GM12891 (cell line): ENCODE measurements around the gene PITRM1.

Experiments
- DNase-seq: peaks from one replicate; pipeline ENCODE4 v3.0.0; 2011; ENCODE audit warnings: low spot score; ENCODE audit not compliant: insufficient read length
- FAIRE-seq: peaks from 2 replicates; lab custom pipeline; 2011; peaks lifted over from hg19 to GRCh38; lab: Jason Lieb, UNC
- PAX5 ChIP-seq: IDR thresholded peaks from 2 replicates; pipeline ENCODE4 v1.6.1; 2011; ENCODE audit warnings: low read length, moderate library complexity, mild to moderate bottlenecking; ENCODE audit not compliant: insufficient read depth, severe bottlenecking
- POLR2A ChIP-seq: IDR thresholded peaks from 2 replicates; pipeline ENCODE4 v1.6.1; 2011; ENCODE audit warnings: low read depth, low read length, control low read depth
- POLR2AphosphoS5 ChIP-seq: IDR thresholded peaks from 2 replicates; pipeline ENCODE4 v1.6.1; 2011; ENCODE audit warnings: low read depth, low read length, control low read depth
- POU2F2 ChIP-seq: IDR thresholded peaks from 2 replicates; pipeline ENCODE4 v1.6.1; 2011; ENCODE audit warnings: low read depth, mild to moderate bottlenecking, control low read depth, low read length, moderate library complexity
- SPI1 ChIP-seq: IDR thresholded peaks from 2 replicates; pipeline ENCODE4 v1.6.1; 2011; ENCODE audit warnings: low read depth, low read length, control low read depth
- TAF1 ChIP-seq: IDR thresholded peaks from 2 replicates; pipeline ENCODE4 v1.6.1; 2011; ENCODE audit warnings: low read depth, low read length, control low read depth

PITRM1 gene

GRCh38 chr10:3123571-3124411 is 48.8 kb downstream of the PITRM1 start:
- DNase-seq (no peak), FAIRE-seq (no peak)
- TF ChIP-seq POLR2A (peak; percentile 8; the same call in 1 of the 2 replicates), TAF1 (no peak)

- DNase-seq = no peak
- no peak for FAIRE-seq
- no peak for TF ChIP-seq POU2F2
These were observed 49.9 kb downstream of the PITRM1 start for GRCh38 chr10:3122486-3123205.

GRCh38 chr10:3122034-3122433 is 50.5 kb downstream of the PITRM1 start:
- no peak for TF ChIP-seq SPI1
- no peak for TF ChIP-seq TAF1
- no peak for TF ChIP-seq POLR2AphosphoS5
- TF ChIP-seq POU2F2 = no peak
- no peak for TF ChIP-seq POLR2A
- TF ChIP-seq PAX5 = no peak
- FAIRE-seq (no peak), DNase-seq (no peak)

GRCh38 chr10:3119796-3120459 is 52.7 kb downstream of the PITRM1 start:
- FAIRE-seq (no peak), DNase-seq (peak; percentile 55)
- TF ChIP-seq POLR2AphosphoS5 (no peak), POU2F2 (no peak), PAX5 (no peak), TAF1 (no peak), SPI1 (no peak)

- TF ChIP-seq POLR2A (no peak), POLR2AphosphoS5 (no peak; the same call in 1 of the 2 replicates), PAX5 (no peak), POU2F2 (no peak), SPI1 (no peak), TAF1 (no peak)
- no peak for FAIRE-seq
- no peak for DNase-seq
These were observed 53.9 kb downstream of the PITRM1 start for GRCh38 chr10:3118641-3119091.

- DNase-seq = no peak
- TF ChIP-seq POLR2AphosphoS5 = no peak
- no peak for TF ChIP-seq SPI1
- FAIRE-seq = no peak
These were observed 55.1 kb downstream of the PITRM1 start for GRCh38 chr10:3117486-3117885.

- no peak for FAIRE-seq
- TF ChIP-seq TAF1 = no peak
- TF ChIP-seq POU2F2 = no peak
- TF ChIP-seq PAX5 = no peak
- TF ChIP-seq POLR2A = no peak
- no peak for TF ChIP-seq SPI1
- TF ChIP-seq POLR2AphosphoS5 = no peak
These were observed 56.0 kb downstream of the PITRM1 start for GRCh38 chr10:3116508-3117100.

GRCh38 chr10:3115685-3116084 is 56.9 kb downstream of the PITRM1 start:
- TF ChIP-seq POLR2A = no peak
- no peak for TF ChIP-seq TAF1
- TF ChIP-seq POLR2AphosphoS5 = no peak
- no peak for TF ChIP-seq PAX5
- no peak for TF ChIP-seq SPI1
- no peak for TF ChIP-seq POU2F2
- no peak for FAIRE-seq

More at GRCh38 chr10:3116508-3117100, 56.0 kb downstream of the PITRM1 start:
- no peak for DNase-seq

GRCh38 chr10:3113343-3113720 is 59.2 kb downstream of the PITRM1 start:
- TF ChIP-seq SPI1 = no peak
- TF ChIP-seq TAF1 = no peak
- no peak for TF ChIP-seq POLR2A
- TF ChIP-seq POU2F2 = no peak
- TF ChIP-seq PAX5 = no peak
- TF ChIP-seq POLR2AphosphoS5 = no peak
- FAIRE-seq (no peak), DNase-seq (no peak)

More at GRCh38 chr10:3115685-3116084, 56.9 kb downstream of the PITRM1 start:
- no peak for DNase-seq
